K562 (cell line): Measurements from ENCODE around the gene ATRIP. TPM values are rescaled to one million over a fixed set of nuclear protein-coding genes. Genes with fewer than 3 reads are reported as not detected.

Experiments
- FOXJ2 ChIP-seq: fragments of 200-800 bp; sonication (Bioruptor generic); IDR thresholded peaks from 2 replicates; pipeline ENCODE4 v1.6.1; 2016; ENCODE audit warnings: missing genetic modification characterization, missing compliant biosample characterization
- ZNF77 ChIP-seq: fragments of 250-450 bp; sonication (Bioruptor Pico); IDR thresholded peaks from 2 replicates; pipeline ENCODE4 v1.5.0; 2020
- ZZZ3 ChIP-seq: fragments of 450-650 bp; IDR thresholded peaks from 2 replicates; pipeline ENCODE4 v1.6.1; 2016; ENCODE audit warnings: antibody characterized with exemption, mild to moderate bottlenecking, moderate library complexity
- polyA plus RNA-seq, 8 experiments: library from polyadenylated mRNA; depleted of rRNA in 4 of 8; stranded (reverse) in 5 of 8; unstranded in 3 of 8; fragments of >200 nt; fragmentation: Nextera tagmentation in 2 of 8; fragmentation: Illumina TruSeq in 1 of 8; extraction: Ambion mirVana in 2 of 8; extraction: Trizol in 1 of 8; gene quantifications; 2 replicates each; pipeline versions ENCODE4 v1.2.1 to v1.2.3, GENCODE V29; 2011 to 2014; ENCODE audit warnings: inconsistent platforms in 1 of 8, missing spikeins in 1 of 8
- total RNA-seq, 7 experiments: library from RNA; depleted of rRNA in 6 of 7; stranded (reverse); fragments of >200 nt in 6 of 7; fragmentation: Illumina TruSeq in 2 of 7; extraction: Trizol in 2 of 7; gene quantifications; 2 replicates each; pipeline versions ENCODE4 v1.2.1 to v1.2.3, GENCODE V29; 2011 to 2021; ENCODE audit warnings: low replicate concordance in 1 of 7
- TF ChIP-seq, protein P1 (sequence below): fragments of 450-650 bp; formaldehyde crosslinking; IDR thresholded peaks from 2 replicates; pipeline ENCODE4 v1.4.0; 2020; ENCODE audit warnings: mild to moderate bottlenecking, moderate library complexity
- TF ChIP-seq, protein P2 (sequence below), 2 experiments: fragments of 450-650 bp in 1 of 2; IDR thresholded peaks; 2 replicates each; pipeline ENCODE4 v1.6.1; 2011 to 2017; ENCODE audit warnings: low read depth in 2 of 2, antibody characterized with exemption in 1 of 2, borderline replicate concordance in 1 of 2, low read length in 1 of 2, mild to moderate bottlenecking in 1 of 2, mixed read lengths in 1 of 2; ENCODE audit not compliant: control insufficient read depth in 1 of 2

The ATRIP gene
- total and polyA plus RNA-seq, 9 of the 15 experiments (the other 6 are each of a cell fraction or from before 2014, with no cell fraction given) = 1.7 to 15.7 (median 10.5) TPM

DNA sequence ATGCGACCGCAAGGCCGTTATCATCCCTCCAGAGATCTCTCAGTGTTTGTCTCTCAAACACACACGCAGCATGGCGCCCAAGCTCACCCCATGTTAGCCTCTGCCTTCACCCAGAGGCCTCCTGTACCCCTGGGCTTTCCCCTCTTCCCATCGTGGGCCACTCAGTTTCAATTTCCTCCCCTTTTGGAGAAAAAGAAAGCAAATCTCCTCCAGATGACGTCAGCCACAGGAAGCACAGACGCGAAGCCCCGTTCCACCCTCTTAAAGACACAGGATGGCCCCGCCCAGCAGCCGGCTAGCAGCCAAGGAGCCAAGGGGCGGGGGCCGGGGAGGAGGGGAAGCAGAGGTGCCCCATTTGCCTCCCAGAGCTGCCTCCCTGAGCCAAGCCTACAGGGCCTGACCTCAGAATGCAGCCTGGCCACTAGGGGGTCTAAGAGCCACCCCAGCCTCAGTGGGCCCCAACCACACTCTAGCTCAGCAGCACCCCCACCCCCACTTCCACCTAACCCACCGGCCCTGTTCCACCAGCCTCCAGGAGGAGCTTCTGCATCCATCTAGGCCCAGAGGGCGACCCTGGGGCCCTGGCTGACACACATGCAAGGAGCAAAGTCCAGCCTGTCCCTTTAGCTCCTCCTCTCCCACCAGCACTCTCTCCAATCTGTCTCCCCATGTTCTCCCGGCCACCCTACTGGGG, 26.5 kb downstream of the ATRIP start (continued):
- TF ChIP-seq, protein P1, sequence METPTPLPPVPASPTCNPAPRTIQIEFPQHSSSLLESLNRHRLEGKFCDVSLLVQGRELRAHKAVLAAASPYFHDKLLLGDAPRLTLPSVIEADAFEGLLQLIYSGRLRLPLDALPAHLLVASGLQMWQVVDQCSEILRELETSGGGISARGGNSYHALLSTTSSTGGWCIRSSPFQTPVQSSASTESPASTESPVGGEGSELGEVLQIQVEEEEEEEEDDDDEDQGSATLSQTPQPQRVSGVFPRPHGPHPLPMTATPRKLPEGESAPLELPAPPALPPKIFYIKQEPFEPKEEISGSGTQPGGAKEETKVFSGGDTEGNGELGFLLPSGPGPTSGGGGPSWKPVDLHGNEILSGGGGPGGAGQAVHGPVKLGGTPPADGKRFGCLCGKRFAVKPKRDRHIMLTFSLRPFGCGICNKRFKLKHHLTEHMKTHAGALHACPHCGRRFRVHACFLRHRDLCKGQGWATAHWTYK (CRISPR knock-in tag) = no peak
- TF ChIP-seq ZZZ3 (no peak), FOXJ2 (tag) (no peak), ZNF77 (CRISPR knock-in tag) (no peak)
- TF ChIP-seq, protein P2, sequence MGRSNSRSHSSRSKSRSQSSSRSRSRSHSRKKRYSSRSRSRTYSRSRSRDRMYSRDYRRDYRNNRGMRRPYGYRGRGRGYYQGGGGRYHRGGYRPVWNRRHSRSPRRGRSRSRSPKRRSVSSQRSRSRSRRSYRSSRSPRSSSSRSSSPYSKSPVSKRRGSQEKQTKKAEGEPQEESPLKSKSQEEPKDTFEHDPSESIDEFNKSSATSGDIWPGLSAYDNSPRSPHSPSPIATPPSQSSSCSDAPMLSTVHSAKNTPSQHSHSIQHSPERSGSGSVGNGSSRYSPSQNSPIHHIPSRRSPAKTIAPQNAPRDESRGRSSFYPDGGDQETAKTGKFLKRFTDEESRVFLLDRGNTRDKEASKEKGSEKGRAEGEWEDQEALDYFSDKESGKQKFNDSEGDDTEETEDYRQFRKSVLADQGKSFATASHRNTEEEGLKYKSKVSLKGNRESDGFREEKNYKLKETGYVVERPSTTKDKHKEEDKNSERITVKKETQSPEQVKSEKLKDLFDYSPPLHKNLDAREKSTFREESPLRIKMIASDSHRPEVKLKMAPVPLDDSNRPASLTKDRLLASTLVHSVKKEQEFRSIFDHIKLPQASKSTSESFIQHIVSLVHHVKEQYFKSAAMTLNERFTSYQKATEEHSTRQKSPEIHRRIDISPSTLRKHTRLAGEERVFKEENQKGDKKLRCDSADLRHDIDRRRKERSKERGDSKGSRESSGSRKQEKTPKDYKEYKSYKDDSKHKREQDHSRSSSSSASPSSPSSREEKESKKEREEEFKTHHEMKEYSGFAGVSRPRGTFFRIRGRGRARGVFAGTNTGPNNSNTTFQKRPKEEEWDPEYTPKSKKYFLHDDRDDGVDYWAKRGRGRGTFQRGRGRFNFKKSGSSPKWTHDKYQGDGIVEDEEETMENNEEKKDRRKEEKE (IDR thresholded peaks at IDR 0.05; ENCODE audit: borderline replicate concordance in 1 of 2, control insufficient read depth in 1 of 2, low read depth in 2 of 2, low read length in 1 of 2) = no peak
